Epithelial cell of proximal tubule (primary cell): Measurements from ENCODE around the gene SFTPA1. TPM values are rescaled to one million over a fixed set of nuclear protein-coding genes. Genes with fewer than 3 reads are reported as not detected.
"Not testable (repeated sequence)": the region's sequence is repeated elsewhere in the genome, so short reads cannot be mapped to it uniquely, and the experiment has no call there.

ENCODE experiments used
- DNase-seq: peaks from one replicate; pipeline ENCODE4 v3.0.0-alpha.2; 2011; ENCODE audit warnings: low read depth
- H3K4me3 ChIP-seq: 2 replicates; pipeline ENCODE4 v1.5.1; 2011; ENCODE audit warnings: low read depth, mild to moderate bottlenecking, low read length
- total RNA-seq: library from RNA; depleted of rRNA; stranded (reverse); fragments of >200 nt; gene quantifications from 2 replicates; pipeline ENCODE4 v1.2.3, GENCODE V29; 2015
- TF ChIP-seq, protein P1 (sequence below): conservative IDR thresholded peaks from 2 replicates; pipeline ENCODE4 v1.5.1; 2012; ENCODE audit warnings: low read depth, mild to moderate bottlenecking, low read length

Gene SFTPA1
- total RNA-seq, 1 donor from 2014 or later: not detected

DNA sequence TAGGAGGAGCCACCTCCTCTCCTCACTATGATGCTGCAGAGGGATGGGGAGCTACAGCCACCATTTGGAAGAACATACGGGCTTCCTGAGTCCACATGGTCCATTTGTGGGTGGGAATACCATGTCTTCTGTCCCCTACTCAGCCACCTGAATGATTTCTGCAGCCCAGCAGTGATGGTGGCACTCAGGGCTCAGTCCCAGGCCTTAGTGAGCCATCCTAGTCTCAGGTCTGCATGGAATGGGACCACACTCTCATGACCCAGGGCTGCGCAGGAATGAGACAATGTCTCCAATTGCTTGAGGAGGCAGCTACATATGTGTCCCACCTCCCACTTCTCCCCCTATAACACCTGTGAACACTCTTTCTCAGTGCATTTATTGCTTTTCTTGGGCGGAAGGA, 4.8 kb downstream of the SFTPA1 start:
- TF ChIP-seq, protein P1, sequence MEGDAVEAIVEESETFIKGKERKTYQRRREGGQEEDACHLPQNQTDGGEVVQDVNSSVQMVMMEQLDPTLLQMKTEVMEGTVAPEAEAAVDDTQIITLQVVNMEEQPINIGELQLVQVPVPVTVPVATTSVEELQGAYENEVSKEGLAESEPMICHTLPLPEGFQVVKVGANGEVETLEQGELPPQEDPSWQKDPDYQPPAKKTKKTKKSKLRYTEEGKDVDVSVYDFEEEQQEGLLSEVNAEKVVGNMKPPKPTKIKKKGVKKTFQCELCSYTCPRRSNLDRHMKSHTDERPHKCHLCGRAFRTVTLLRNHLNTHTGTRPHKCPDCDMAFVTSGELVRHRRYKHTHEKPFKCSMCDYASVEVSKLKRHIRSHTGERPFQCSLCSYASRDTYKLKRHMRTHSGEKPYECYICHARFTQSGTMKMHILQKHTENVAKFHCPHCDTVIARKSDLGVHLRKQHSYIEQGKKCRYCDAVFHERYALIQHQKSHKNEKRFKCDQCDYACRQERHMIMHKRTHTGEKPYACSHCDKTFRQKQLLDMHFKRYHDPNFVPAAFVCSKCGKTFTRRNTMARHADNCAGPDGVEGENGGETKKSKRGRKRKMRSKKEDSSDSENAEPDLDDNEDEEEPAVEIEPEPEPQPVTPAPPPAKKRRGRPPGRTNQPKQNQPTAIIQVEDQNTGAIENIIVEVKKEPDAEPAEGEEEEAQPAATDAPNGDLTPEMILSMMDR: no peak
- no peak for DNase-seq
- no peak overlapping the region for H3K4me3 ChIP-seq

DNA sequence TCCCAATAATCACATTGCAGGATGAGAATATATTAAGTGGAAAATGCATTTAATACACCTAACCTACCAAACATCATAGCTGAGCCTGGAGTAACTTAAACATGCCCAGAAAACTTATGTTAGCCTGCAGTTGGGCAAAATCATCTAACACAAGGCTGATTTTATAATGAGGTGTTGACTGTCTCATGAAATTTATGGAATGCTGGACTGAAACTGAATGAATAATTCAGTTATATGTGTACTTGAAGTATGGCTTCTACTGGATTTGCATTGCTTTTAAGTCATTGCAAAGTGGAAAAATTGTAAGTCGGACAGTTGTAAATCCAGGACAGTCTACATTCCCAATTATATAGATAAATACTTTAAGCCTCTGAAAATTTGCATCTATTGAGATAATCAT, 5.4 kb downstream of the SFTPA1 start:
- no peak overlapping the region for H3K4me3 ChIP-seq
- TF ChIP-seq, protein P1: no peak

DNA sequence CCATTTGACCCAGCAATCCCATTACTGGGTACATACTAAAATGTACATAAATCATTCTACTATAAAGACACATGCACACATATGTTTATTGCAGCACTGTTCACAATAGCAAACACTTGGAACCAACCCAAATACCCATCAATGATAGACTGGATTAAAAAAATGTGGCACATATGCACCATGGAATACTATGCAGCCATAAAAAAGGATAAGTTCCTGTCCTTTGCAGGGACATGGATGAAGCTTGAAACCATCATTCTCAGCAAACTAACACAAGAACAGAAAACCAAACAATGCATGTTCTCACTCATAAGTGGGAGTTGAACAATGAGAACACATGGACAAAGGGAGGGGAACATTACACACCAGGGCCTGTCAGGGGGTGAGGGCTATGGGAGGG, 12.9 kb downstream of the SFTPA1 start:
- not testable (repeated sequence) for DNase-seq, H3K4me3 ChIP-seq

More for the DNA sequence above, 5.4 kb downstream of the SFTPA1 start:
- no peak for DNase-seq

DNA sequence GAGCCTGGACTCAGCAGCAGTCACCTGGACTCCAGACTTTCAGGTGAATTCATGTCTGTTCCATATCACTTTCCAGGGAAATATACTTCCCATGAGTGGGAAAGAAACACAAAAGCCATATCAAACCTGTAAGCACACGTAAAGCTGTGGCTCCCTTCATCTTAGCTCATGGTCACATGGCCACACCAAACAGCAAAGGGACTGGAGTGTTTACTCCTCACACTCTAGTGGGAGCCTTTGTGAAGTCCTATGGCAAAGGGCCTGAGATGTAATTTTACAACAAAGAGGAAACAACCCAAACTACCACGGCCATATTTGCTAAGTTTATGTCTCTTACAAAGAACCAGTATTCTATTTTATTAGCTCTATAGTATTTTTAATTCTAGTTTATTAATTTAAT, 16.3 kb downstream of the SFTPA1 start:
- no peak for DNase-seq
- no peak overlapping the region for H3K4me3 ChIP-seq
- TF ChIP-seq, protein P1: no peak

DNA sequence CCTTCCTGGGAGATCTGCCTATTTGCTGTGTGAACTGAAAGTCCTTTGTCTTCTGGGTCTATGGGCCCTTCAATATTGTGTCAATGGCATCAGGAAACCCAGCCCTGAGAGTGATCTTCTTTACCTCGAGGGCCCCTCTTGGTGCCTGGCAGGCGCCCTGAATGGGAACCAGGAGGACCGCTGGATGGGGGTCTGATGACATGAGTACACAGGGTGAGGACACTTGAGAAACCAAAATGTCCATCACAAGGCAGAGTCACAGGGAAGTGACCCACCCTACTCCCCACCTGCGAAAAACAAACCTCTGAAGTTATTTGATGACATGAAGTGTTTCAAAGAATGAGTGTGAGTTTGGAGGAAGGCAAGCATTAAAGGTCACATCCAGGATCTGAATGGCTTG, 17.3 kb downstream of the SFTPA1 start:
- DNase-seq: no peak
- TF ChIP-seq, protein P1: no peak
- no peak overlapping the region for H3K4me3 ChIP-seq

DNA sequence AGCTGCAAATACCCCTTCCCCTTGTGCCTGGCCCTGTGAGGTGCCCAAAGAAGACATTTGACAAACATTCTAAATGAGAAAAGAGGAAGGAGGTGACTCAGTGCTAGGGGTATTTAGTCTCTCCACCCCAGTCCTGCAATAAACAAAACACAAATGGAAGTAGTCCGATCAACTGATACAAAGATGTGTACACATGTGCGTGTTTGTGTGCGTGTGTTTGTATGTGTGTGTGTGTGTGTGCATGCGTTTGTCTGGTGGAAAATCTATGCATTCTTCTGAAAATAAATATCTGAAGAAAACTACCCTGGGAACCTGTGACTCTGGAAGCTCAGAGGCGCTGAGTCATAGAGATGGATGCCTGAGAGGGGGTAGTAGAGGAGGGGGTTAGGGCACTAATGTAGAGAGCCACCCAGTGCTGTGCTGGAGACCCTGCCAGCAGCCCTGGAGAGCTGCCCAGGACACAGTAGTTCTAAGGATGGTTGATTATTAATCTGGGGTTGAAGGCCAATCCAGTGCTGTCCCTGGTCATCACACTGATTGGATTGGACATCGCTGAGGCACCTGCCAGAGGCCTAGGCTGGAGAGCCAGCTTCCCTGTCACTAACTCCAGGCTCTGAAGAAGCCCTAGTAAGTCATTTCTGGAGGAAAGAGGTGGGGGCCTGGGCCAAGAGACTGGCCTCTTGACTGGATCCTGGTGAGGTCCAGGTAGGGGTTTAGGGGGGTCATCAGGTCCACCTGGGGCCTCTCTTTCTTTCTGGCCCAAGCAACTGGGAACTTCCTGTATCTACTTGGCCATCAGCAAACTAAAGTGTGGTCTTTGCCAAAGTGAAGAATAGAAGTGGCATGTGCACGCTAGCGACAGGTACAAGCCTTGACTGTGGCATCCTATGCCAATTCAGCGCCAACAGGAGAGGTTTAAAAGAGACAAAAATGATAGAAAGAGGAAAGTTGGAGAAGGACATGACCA, 18.5 kb downstream of the SFTPA1 start:
- TF ChIP-seq, protein P1: no peak
- no peak for DNase-seq

DNA sequence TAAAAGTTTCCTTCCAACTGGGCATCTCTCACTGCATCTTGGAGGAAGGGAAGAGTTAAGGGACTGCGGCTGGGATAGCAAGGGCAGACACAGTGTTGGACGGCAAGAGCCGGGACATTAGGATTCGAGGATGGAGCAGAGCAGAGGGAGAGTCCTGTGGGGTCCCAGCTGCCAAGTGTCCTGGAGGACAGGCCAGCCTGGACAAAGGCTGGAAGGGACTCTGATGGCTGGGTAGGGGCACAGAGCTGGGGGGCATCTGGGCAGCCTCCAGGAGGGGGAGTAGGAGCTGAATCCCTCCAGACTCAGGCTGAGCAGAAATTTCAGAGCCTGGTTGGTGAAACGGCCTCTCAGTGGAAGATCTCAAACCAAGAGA, 19.2 kb downstream of the SFTPA1 start:
- TF ChIP-seq, protein P1: no peak
- no peak for DNase-seq
- H3K4me3 ChIP-seq: no peak overlapping the region

More for the DNA sequence above, 18.5 kb downstream of the SFTPA1 start:
- no peak overlapping the region for H3K4me3 ChIP-seq

DNA sequence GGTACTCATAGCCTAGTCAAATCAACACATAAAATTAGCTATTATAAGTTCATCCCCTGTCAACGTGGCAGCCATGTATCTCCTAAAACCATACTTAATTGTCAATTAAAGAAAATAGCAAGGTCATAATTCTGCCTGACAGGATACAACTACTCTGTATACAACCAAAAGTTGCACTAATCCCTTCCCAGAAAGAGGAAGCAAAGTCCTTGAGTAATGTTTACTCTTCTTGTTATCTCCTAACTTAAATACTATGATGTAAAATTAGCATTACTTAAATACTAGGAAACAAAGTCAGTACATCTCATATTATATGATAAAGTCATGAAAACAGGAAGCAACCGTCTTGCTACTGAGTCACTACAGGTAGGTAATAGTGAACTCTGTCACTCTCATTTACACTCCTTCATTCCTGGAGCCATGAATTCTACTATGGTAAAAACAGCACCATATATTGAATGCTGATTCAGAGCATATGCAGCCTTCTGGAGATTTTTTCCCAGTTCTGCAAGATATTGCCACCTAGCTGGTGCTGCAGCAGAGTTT, 26.0 kb downstream of the SFTPA1 start:
- H3K4me3 ChIP-seq, DNase-seq: not testable (repeated sequence)
